SK-N-SH (cell line): ENCODE measurements around the gene CNN2. TPM values are rescaled to one million over a fixed set of nuclear protein-coding genes. Genes with fewer than 3 reads are reported as not detected.

ENCODE experiments used
- CTCF ChIA-PET: fragments of 300-600, 350-600 bp; formaldehyde crosslinking; extraction: SDS; loops from one replicate; lab custom pipeline; 2021; lab: Yijun Ruan, JAX
- POLR2A ChIA-PET: fragments of 350-600 bp; sonication (Branson Sonifier 250); formaldehyde crosslinking; extraction: SDS; loops from one replicate; lab custom pipeline; 2020; ENCODE audit warnings: antibody characterized with exemption, inconsistent platforms; lab: Yijun Ruan, JAX
- DNase-seq: peaks from one replicate; pipeline ENCODE4 v3.0.0; 2012
- H2AFZ ChIP-seq: fragments of 200-600 bp; sonication (generic); 2 replicates; pipeline ENCODE4 v1.8.1; 2016; ENCODE audit warnings: antibody characterized with exemption, mild to moderate bottlenecking, low read depth
- H3F3A ChIP-seq: fragments of 200-600 bp; sonication (generic); replicated peaks from 2 replicates; pipeline ENCODE3; 2016; ENCODE audit warnings: antibody characterized with exemption, mild to moderate bottlenecking; ENCODE audit not compliant: insufficient read depth
- H3K27ac ChIP-seq, 2 experiments: fragments of 200-500 bp in 1 of 2; fragments of 200-600 bp in 1 of 2; sonication (Bioruptor generic) in 1 of 2; sonication (generic), shearing (Covaris generic) in 1 of 2; 2 replicates each; pipeline versions ENCODE4 v1.5.1 to v1.6.1; 2014 to 2016; ENCODE audit warnings: low read depth in 2 of 2, inconsistent platforms in 1 of 2, low read length in 1 of 2, mild to moderate bottlenecking in 1 of 2, mixed read lengths in 1 of 2
- H3K27me3 ChIP-seq: fragments of 200-600 bp; sonication (generic), shearing (Covaris generic); 2 replicates; pipeline ENCODE4 v1.6.1; 2016; ENCODE audit warnings: mixed run types; ENCODE audit not compliant: insufficient read depth
- H3K36me3 ChIP-seq, 2 experiments: fragments of 200-500 bp in 1 of 2; fragments of 200-600 bp in 1 of 2; sonication (Bioruptor generic) in 1 of 2; sonication (generic) in 1 of 2; replicated peaks in 1 of 2; 2 replicates each; pipeline versions ENCODE3 to v1.5.1; 2014 to 2016; ENCODE audit warnings: low read length in 1 of 2, mild to moderate bottlenecking in 1 of 2; ENCODE audit not compliant: insufficient read depth in 2 of 2, control insufficient read depth in 1 of 2
- H3K4me1 ChIP-seq, 2 experiments: fragments of 200-500 bp in 1 of 2; fragments of 200-600 bp in 1 of 2; sonication (Bioruptor generic) in 1 of 2; sonication (generic), shearing (Covaris generic) in 1 of 2; 2 replicates each; pipeline versions ENCODE4 v1.5.1 to v1.6.1; 2014 to 2016; ENCODE audit warnings: low read depth in 1 of 2, low read length in 1 of 2, mixed run types in 1 of 2; ENCODE audit not compliant: insufficient read depth in 2 of 2, control insufficient read depth in 1 of 2
- H3K4me2 ChIP-seq: fragments of 200-600 bp; sonication (generic), shearing (Covaris generic); 2 replicates; pipeline ENCODE4 v1.6.1; 2017; ENCODE audit warnings: mixed run types
- H3K4me3 ChIP-seq, 2 experiments: fragments of 200-500 bp in 1 of 2; fragments of 200-600 bp in 1 of 2; sonication (Bioruptor generic) in 1 of 2; sonication (generic), shearing (Covaris generic) in 1 of 2; 2 replicates each; pipeline versions ENCODE4 v1.5.1 to v1.8.1; 2014 to 2016; ENCODE audit warnings: low read depth in 2 of 2, inconsistent platforms in 1 of 2, low read length in 1 of 2, mild to moderate bottlenecking in 1 of 2, mixed read lengths in 1 of 2, moderate library complexity in 1 of 2
- H3K79me2 ChIP-seq: fragments of 200-600 bp; sonication (generic); 2 replicates; pipeline ENCODE4 v1.8.1; 2017; ENCODE audit warnings: mild to moderate bottlenecking; ENCODE audit not compliant: insufficient read depth
- H3K9ac ChIP-seq: fragments of 200-600 bp; sonication (generic); 2 replicates; pipeline ENCODE4 v1.6.1; 2017; ENCODE audit warnings: mixed run types
- H3K9me2 ChIP-seq: fragments of 200-600 bp; sonication (generic); 2 replicates; pipeline ENCODE4 v1.6.1; 2017; ENCODE audit warnings: mixed run types
- H3K9me3 ChIP-seq: fragments of 200-600 bp; sonication (generic); 2 replicates; pipeline ENCODE4 v1.6.1; 2017; ENCODE audit warnings: mixed run types, mild to moderate bottlenecking, moderate library complexity
- H4K20me1 ChIP-seq: fragments of 200-600 bp; sonication (generic); 2 replicates; pipeline ENCODE4 v1.6.1; 2017; ENCODE audit warnings: mild to moderate bottlenecking, mixed run types; ENCODE audit not compliant: insufficient read depth
- ELF1 ChIP-seq: IDR thresholded peaks from 2 replicates; pipeline ENCODE4 v1.4.0; 2012
- FOSL2 ChIP-seq: IDR thresholded peaks from 2 replicates; pipeline ENCODE4 v1.4.0; 2012; ENCODE audit warnings: low read depth, mild to moderate bottlenecking, moderate library complexity, borderline replicate concordance
- GATA2 ChIP-seq: sonication (generic); formaldehyde crosslinking; IDR thresholded peaks from 2 replicates; pipeline ENCODE4 v1.5.0; 2020; ENCODE audit warnings: mild to moderate bottlenecking, missing genetic modification reagents
- MAX ChIP-seq: IDR thresholded peaks from 2 replicates; pipeline ENCODE4 v1.4.0; 2012; ENCODE audit warnings: low read depth
- MEF2A ChIP-seq: IDR thresholded peaks from 2 replicates; pipeline ENCODE4 v1.4.0; 2012; ENCODE audit warnings: low read depth, borderline replicate concordance
- MXI1 ChIP-seq: IDR thresholded peaks from 2 replicates; pipeline ENCODE4 v1.6.1; 2012; ENCODE audit warnings: mild to moderate bottlenecking, low read depth, low read length, improper control_type of control experiment
- PBX3 ChIP-seq: IDR thresholded peaks from 2 replicates; pipeline ENCODE4; 2012
- RCOR1 ChIP-seq: fragments of 150-350 bp; IDR thresholded peaks from 2 replicates; pipeline ENCODE4 v1.6.1; 2017; ENCODE audit warnings: antibody characterized with exemption, low read length
- RXRA ChIP-seq: IDR thresholded peaks from 2 replicates; pipeline ENCODE4 v1.4.0; 2012; ENCODE audit warnings: low read depth, mild to moderate bottlenecking, borderline replicate concordance
- SIN3A ChIP-seq: IDR thresholded peaks from 2 replicates; pipeline ENCODE4 v1.6.1; 2012; ENCODE audit warnings: low read depth, mild to moderate bottlenecking, low read length, moderate library complexity, borderline replicate concordance
- SMC3 ChIP-seq: IDR thresholded peaks from 2 replicates; pipeline ENCODE4 v1.6.1; 2012; ENCODE audit warnings: low read depth, low read length, improper control_type of control experiment
- TAF1 ChIP-seq: IDR thresholded peaks from 2 replicates; pipeline ENCODE4 v1.6.1; 2012; ENCODE audit warnings: low read depth, mild to moderate bottlenecking, low read length, moderate library complexity, borderline replicate concordance
- USF2 ChIP-seq: fragments of 150-350 bp; IDR thresholded peaks from 2 replicates; pipeline ENCODE4 v1.6.1; 2017; ENCODE audit warnings: antibody characterized with exemption, low read length, low read depth, borderline replicate concordance
- YY1 ChIP-seq: IDR thresholded peaks from 2 replicates; pipeline ENCODE4 v1.4.0; 2012; ENCODE audit warnings: low read depth, mild to moderate bottlenecking
- WGBS: methylation state at CpG from one replicate; pipeline ENCODE4 v1.1.6; 2017; ENCODE audit warnings: low lambda C conversion rate; 5-methylcytosine and 5-hydroxymethylcytosine counted together
- polyA plus RNA-seq, 3 experiments: library from polyadenylated mRNA; depleted of rRNA; stranded (reverse); fragments of >200 nt; gene quantifications; 2 replicates each; pipeline ENCODE4 v1.2.3, GENCODE V29; 2012
- TF ChIP-seq, protein P1 (sequence below): IDR thresholded peaks from 2 replicates; pipeline ENCODE4 v1.4.0; 2012; ENCODE audit warnings: low read depth, borderline replicate concordance
- TF ChIP-seq, protein P2 (sequence below): fragments of 200-600 bp; sonication (generic); IDR thresholded peaks from 2 replicates; pipeline ENCODE4 v1.6.1; 2017; ENCODE audit warnings: antibody characterized with exemption, mild to moderate bottlenecking, moderate library complexity
- TF ChIP-seq, protein P3 (sequence below): IDR thresholded peaks from 2 replicates; pipeline ENCODE4 v1.6.1; 2012; ENCODE audit warnings: mild to moderate bottlenecking, low read depth, low read length, moderate library complexity

The CNN2 gene
- polyA plus RNA-seq, 1 of the 3 experiments (the other 2 are of a cell fraction) = 279 TPM

GRCh38 chr19:1032264-1032867 is 6.0 kb downstream of the CNN2 start:
- 89% methylated on average over 19 of the region's 20 CpGs for WGBS
- Histone ChIP-seq H2AFZ (no peak overlapping the region), H3K36me3 (peaks cover 16 to 36% of the 10 kb centered on the region in 2 experiments), H3K27me3 (no peaks in the 10 kb centered on the region), H3K79me2 (peaks cover 56% of the 10 kb centered on the region), H3K4me3 (no peak overlapping the region), H3K27ac (no peak overlapping the region), H3K9me3 (no peaks in the 10 kb centered on the region), H3F3A (peaks cover 21% of the 10 kb centered on the region), H3K9me2 (no peaks in the 10 kb centered on the region), H3K4me1 (peaks cover 0 to 10% of the 10 kb centered on the region in 2 experiments; a peak in 1 of 4 replicates), H4K20me1 (peaks cover 57% of the 10 kb centered on the region), H3K9ac (no peak overlapping the region), H3K4me2 (no peak overlapping the region)
- DNase-seq = no peak
- no peak for TF ChIP-seq GATA2 (CRISPR knock-in tag)
- no peak for TF ChIP-seq MXI1
- no peak for TF ChIP-seq MAX
- TF ChIP-seq, protein P1, sequence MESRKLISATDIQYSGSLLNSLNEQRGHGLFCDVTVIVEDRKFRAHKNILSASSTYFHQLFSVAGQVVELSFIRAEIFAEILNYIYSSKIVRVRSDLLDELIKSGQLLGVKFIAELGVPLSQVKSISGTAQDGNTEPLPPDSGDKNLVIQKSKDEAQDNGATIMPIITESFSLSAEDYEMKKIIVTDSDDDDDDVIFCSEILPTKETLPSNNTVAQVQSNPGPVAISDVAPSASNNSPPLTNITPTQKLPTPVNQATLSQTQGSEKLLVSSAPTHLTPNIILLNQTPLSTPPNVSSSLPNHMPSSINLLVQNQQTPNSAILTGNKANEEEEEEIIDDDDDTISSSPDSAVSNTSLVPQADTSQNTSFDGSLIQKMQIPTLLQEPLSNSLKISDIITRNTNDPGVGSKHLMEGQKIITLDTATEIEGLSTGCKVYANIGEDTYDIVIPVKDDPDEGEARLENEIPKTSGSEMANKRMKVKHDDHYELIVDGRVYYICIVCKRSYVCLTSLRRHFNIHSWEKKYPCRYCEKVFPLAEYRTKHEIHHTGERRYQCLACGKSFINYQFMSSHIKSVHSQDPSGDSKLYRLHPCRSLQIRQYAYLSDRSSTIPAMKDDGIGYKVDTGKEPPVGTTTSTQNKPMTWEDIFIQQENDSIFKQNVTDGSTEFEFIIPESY = no peak
- TF ChIP-seq MEF2A = no peak
- no peak for TF ChIP-seq FOSL2
- no peak for TF ChIP-seq USF2
- no peak for TF ChIP-seq RCOR1
- no peak for TF ChIP-seq RXRA
- no peak for TF ChIP-seq YY1
- no peak for TF ChIP-seq SIN3A
- no peak for TF ChIP-seq ELF1
- TF ChIP-seq, protein P2, sequence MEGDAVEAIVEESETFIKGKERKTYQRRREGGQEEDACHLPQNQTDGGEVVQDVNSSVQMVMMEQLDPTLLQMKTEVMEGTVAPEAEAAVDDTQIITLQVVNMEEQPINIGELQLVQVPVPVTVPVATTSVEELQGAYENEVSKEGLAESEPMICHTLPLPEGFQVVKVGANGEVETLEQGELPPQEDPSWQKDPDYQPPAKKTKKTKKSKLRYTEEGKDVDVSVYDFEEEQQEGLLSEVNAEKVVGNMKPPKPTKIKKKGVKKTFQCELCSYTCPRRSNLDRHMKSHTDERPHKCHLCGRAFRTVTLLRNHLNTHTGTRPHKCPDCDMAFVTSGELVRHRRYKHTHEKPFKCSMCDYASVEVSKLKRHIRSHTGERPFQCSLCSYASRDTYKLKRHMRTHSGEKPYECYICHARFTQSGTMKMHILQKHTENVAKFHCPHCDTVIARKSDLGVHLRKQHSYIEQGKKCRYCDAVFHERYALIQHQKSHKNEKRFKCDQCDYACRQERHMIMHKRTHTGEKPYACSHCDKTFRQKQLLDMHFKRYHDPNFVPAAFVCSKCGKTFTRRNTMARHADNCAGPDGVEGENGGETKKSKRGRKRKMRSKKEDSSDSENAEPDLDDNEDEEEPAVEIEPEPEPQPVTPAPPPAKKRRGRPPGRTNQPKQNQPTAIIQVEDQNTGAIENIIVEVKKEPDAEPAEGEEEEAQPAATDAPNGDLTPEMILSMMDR = no peak
- TF ChIP-seq, protein P3, sequence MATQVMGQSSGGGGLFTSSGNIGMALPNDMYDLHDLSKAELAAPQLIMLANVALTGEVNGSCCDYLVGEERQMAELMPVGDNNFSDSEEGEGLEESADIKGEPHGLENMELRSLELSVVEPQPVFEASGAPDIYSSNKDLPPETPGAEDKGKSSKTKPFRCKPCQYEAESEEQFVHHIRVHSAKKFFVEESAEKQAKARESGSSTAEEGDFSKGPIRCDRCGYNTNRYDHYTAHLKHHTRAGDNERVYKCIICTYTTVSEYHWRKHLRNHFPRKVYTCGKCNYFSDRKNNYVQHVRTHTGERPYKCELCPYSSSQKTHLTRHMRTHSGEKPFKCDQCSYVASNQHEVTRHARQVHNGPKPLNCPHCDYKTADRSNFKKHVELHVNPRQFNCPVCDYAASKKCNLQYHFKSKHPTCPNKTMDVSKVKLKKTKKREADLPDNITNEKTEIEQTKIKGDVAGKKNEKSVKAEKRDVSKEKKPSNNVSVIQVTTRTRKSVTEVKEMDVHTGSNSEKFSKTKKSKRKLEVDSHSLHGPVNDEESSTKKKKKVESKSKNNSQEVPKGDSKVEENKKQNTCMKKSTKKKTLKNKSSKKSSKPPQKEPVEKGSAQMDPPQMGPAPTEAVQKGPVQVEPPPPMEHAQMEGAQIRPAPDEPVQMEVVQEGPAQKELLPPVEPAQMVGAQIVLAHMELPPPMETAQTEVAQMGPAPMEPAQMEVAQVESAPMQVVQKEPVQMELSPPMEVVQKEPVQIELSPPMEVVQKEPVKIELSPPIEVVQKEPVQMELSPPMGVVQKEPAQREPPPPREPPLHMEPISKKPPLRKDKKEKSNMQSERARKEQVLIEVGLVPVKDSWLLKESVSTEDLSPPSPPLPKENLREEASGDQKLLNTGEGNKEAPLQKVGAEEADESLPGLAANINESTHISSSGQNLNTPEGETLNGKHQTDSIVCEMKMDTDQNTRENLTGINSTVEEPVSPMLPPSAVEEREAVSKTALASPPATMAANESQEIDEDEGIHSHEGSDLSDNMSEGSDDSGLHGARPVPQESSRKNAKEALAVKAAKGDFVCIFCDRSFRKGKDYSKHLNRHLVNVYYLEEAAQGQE = no peak
- TF ChIP-seq PBX3 = no peak
- TF ChIP-seq TAF1 = no peak
- TF ChIP-seq SMC3 = no peak
- ChIA-PET POLR2A (no interaction called here), CTCF (interaction anchor here (0.8 to 1.5 kb wide), 3 partner anchors 9 to 26 kb away, joined by 3 to 4 read pairs (median 3); no protein-coding TSS in a partner anchor)
